ENCODE measurements around the gene AUTS2. TPM values are rescaled to one million over a fixed set of nuclear protein-coding genes. Genes with fewer than 3 reads are reported as not detected.

Gene AUTS2
- total RNA-seq, 1 experiment from 2014 or later: 256 TPM

DNA sequence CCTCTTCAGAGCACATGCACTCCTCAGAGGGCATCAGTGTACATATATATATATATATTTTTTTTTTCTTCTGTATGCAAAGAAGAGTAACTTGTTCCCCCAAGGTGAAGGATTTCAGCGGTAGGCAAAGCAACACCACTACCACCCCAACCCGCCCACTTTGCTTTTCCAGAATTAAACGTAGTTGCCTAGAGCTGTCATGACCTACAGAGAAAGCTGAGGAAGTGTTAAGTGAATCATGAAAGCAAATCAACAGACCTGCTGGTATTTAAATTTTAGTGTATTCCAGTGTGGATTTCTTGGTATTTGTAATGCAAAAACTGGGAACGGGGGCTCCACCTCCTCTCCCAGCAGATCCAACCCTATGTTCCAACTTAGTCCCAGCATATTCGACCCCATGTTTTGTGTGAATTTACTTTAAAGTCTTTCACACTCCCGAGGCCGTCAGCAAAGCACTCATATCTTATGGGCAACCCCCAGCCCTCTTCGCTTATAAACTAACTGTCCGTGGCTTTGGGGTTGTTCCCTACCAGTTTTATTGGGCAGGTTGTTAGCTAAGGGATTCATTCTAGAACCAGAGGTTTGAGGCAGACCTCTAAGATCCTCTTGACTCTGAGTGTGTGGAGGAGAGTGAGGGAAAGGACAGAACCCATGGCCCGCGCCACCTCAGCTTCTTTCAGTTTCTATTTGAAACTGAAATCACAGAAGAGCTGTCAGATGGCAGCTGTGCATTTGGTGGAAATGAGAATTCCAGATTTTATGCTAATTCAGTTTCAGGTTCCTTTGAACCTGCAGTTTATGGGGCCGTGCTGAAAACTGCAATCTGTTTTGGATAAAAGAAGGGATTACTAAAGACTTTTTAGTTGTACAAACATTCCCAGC, 1083.4 kb downstream of the AUTS2 start:
- no peak overlapping the region for H3K56ac ChIP-seq (ENCODE audit: insufficient read length, low read depth, low read length)

More for the DNA sequence above, 1083.4 kb downstream of the AUTS2 start:
- H4K20me1 ChIP-seq (ENCODE audit: control insufficient read depth, insufficient read depth, insufficient read length): no peaks in the 10 kb centered on the region
- Mint-ChIP-seq H3K27me3 (ENCODE audit: low read depth) (peaks cover 89% of the 10 kb centered on the region), H3K9me3 (no peaks in the 10 kb centered on the region), H3K36me3 (ENCODE audit: insufficient read depth in 1 of 3, low read depth in 3 of 3) (no peaks in the 10 kb centered on the region; a peak in 1 of 7 replicates), H3K27ac (no peak overlapping the region; a peak in 1 of 7 replicates), H3K4me3 (peak overlapping the region; percentile 24 to 57; a peak in 4 of 5 replicates), H3K4me1 (peaks cover 35 to 39% of the 10 kb centered on the region in 2 experiments)
- H3K23me2 ChIP-seq (ENCODE audit: insufficient read length, low read depth, low read length, poor library complexity, severe bottlenecking): peaks cover 2% of the 10 kb centered on the region
- DNase-seq: no peak
- no peak overlapping the region for H2AFZ ChIP-seq (ENCODE audit: low read length)
- no CpG with 5 or more reads among the region's 12 CpGs for WGBS (ENCODE audit: extremely low coverage, insufficient read length, low lambda C conversion rate)
- no peaks in the 10 kb centered on the region for H3K79me2 ChIP-seq (ENCODE audit: insufficient read depth, low read length)
- TF ChIP-seq CTCF (conservative IDR thresholded peaks at IDR 0.05): no peak
- H3K9me3 ChIP-seq (ENCODE audit: control insufficient read depth, low read depth, low read length): no peaks in the 10 kb centered on the region
- H3K27me3 ChIP-seq (ENCODE audit: insufficient read depth, low read length): peaks cover 18% of the 10 kb centered on the region; the same call in 1 of the 2 replicates
- H3K18ac ChIP-seq (ENCODE audit: insufficient read length, low read depth, low read length): no peak overlapping the region
- no peak overlapping the region for H2BK5ac ChIP-seq (ENCODE audit: insufficient read length, low read length)
- no peak overlapping the region for H3T11ph ChIP-seq (ENCODE audit: low read length)
- no peak overlapping the region for H2AK5ac ChIP-seq (ENCODE audit: insufficient read length, low read length)
- H3K14ac ChIP-seq (ENCODE audit: insufficient read depth, low read length): no peak overlapping the region
- H3K4me2 ChIP-seq (ENCODE audit: insufficient read depth, insufficient read length, low read length): peak overlapping the region; percentile 6
- no peak overlapping the region for H2BK15ac ChIP-seq (ENCODE audit: low read depth, low read length)
- H3K23ac ChIP-seq (ENCODE audit: insufficient read length, low read depth, low read length): no peak overlapping the region
- H3K79me1 ChIP-seq (ENCODE audit: insufficient read depth, low read depth, low read length, poor library complexity, severe bottlenecking): no peaks in the 10 kb centered on the region
- H2BK12ac ChIP-seq (ENCODE audit: insufficient read length, low read depth, low read length): no peak overlapping the region
- no peak overlapping the region for H4K91ac ChIP-seq (ENCODE audit: insufficient read length, low read depth, low read length)
- H4K5ac ChIP-seq (ENCODE audit: insufficient read length, low read depth, low read length): no peak overlapping the region
- H3K9ac ChIP-seq (ENCODE audit: extremely low read depth, insufficient read length, low read length): no peak overlapping the region
- no peak overlapping the region for H2BK120ac ChIP-seq (ENCODE audit: low read depth, low read length, poor library complexity, severe bottlenecking)
- H4K8ac ChIP-seq (replicated peaks; ENCODE audit: insufficient read length, low read depth, low read length): no peak overlapping the region
- H3K27ac ChIP-seq (ENCODE audit: insufficient read length, low read depth, low read length): no peak overlapping the region
- H3K4ac ChIP-seq (ENCODE audit: low read depth, low read length): no peak overlapping the region
- H2BK20ac ChIP-seq (ENCODE audit: low read depth, low read length, poor library complexity, severe bottlenecking): no peak overlapping the region
- H3K4me1 ChIP-seq (ENCODE audit: insufficient read depth, low read length): peaks cover 8% of the 10 kb centered on the region; the same call in 1 of the 2 replicates

Measured in H9 (cell line).